H9 (cell line): ENCODE results near the gene RAD23B. TPM values are rescaled to one million over a fixed set of nuclear protein-coding genes. Genes with fewer than 3 reads are reported as not detected.

ENCODE experiments used
- DNase-seq: peaks from one replicate; pipeline ENCODE4 v3.0.0-alpha.2; 2017
- H2AFZ ChIP-seq: one replicate; pipeline ENCODE4 v1.6.1; 2013; ENCODE audit warnings: mild to moderate bottlenecking, low read length, control low read depth, moderate library complexity
- H2AK5ac ChIP-seq: 2 replicates; pipeline ENCODE4 v1.6.1; 2013; ENCODE audit warnings: low read length, control low read depth, mixed read lengths; ENCODE audit not compliant: insufficient read length
- H2BK120ac ChIP-seq: one replicate; pipeline ENCODE4 v1.6.1; 2013; ENCODE audit warnings: low read depth, mild to moderate bottlenecking, low read length, control low read depth, inconsistent platforms; ENCODE audit not compliant: poor library complexity, severe bottlenecking
- H2BK12ac ChIP-seq: 2 replicates; pipeline ENCODE4 v1.6.1; 2013; ENCODE audit warnings: low read length, control low read depth, mixed read lengths, low read depth; ENCODE audit not compliant: insufficient read length
- H2BK15ac ChIP-seq: 2 replicates; pipeline ENCODE4 v1.6.1; 2013; ENCODE audit warnings: low read depth, low read length, control low read depth
- H2BK20ac ChIP-seq: one replicate; pipeline ENCODE4 v1.6.1; 2013; ENCODE audit warnings: low read depth, mild to moderate bottlenecking, low read length, control low read depth, inconsistent platforms; ENCODE audit not compliant: poor library complexity, severe bottlenecking
- H2BK5ac ChIP-seq: 2 replicates; pipeline ENCODE4 v1.6.1; 2013; ENCODE audit warnings: low read length, control low read depth, mixed read lengths; ENCODE audit not compliant: insufficient read length
- H3K14ac ChIP-seq: 2 replicates; pipeline ENCODE4 v1.6.1; 2013; ENCODE audit warnings: low read length, control low read depth; ENCODE audit not compliant: insufficient read depth
- H3K18ac ChIP-seq: 2 replicates; pipeline ENCODE4 v1.6.1; 2013; ENCODE audit warnings: low read depth, mild to moderate bottlenecking, mixed read lengths, low read length, control low read depth; ENCODE audit not compliant: insufficient read length
- H3K23ac ChIP-seq: 2 replicates; pipeline ENCODE4 v1.6.1; 2013; ENCODE audit warnings: low read length, control low read depth, mixed read lengths, low read depth; ENCODE audit not compliant: insufficient read length
- H3K23me2 ChIP-seq: 2 replicates; pipeline ENCODE4 v1.6.1; 2013; ENCODE audit warnings: low read depth, mild to moderate bottlenecking, mixed read lengths, low read length, control low read depth; ENCODE audit not compliant: insufficient read length, poor library complexity, severe bottlenecking
- H3K27ac ChIP-seq: 2 replicates; pipeline ENCODE4 v1.5.1; 2013; ENCODE audit warnings: low read length, control low read depth, mixed read lengths, low read depth; ENCODE audit not compliant: insufficient read length
- H3K27me3 ChIP-seq: 2 replicates; pipeline ENCODE4 v1.6.1; 2013; ENCODE audit warnings: low read length, control low read depth, inconsistent platforms; ENCODE audit not compliant: insufficient read depth
- H3K4ac ChIP-seq: 2 replicates; pipeline ENCODE4 v1.6.1; 2013; ENCODE audit warnings: low read depth, mild to moderate bottlenecking, control low read depth, inconsistent platforms, low read length, moderate library complexity
- H3K4me1 ChIP-seq: 2 replicates; pipeline ENCODE4 v1.6.1; 2013; ENCODE audit warnings: low read length, control low read depth, inconsistent platforms; ENCODE audit not compliant: insufficient read depth
- H3K4me2 ChIP-seq: 2 replicates; pipeline ENCODE4 v1.6.1; 2013; ENCODE audit warnings: low read length, control low read depth, mixed read lengths; ENCODE audit not compliant: insufficient read length, insufficient read depth
- H3K56ac ChIP-seq: 2 replicates; pipeline ENCODE4 v1.6.1; 2013; ENCODE audit warnings: low read depth, mild to moderate bottlenecking, mixed read lengths, low read length, control low read depth; ENCODE audit not compliant: insufficient read length
- H3K79me1 ChIP-seq: 2 replicates; pipeline ENCODE4 v1.6.1; 2013; ENCODE audit warnings: low read depth, mild to moderate bottlenecking, moderate library complexity, low read length, control low read depth, inconsistent platforms; ENCODE audit not compliant: insufficient read depth, poor library complexity, severe bottlenecking
- H3K79me2 ChIP-seq: 2 replicates; pipeline ENCODE4 v1.6.1; 2013; ENCODE audit warnings: low read length, control low read depth, inconsistent platforms; ENCODE audit not compliant: insufficient read depth
- H3K9ac ChIP-seq: 2 replicates; pipeline ENCODE4 v1.6.1; 2013; ENCODE audit warnings: low read length, control low read depth, mixed read lengths; ENCODE audit not compliant: insufficient read length; ENCODE audit errors: extremely low read depth
- H3K9me3 ChIP-seq: one replicate; pipeline ENCODE4 v1.6.1; 2013; ENCODE audit warnings: low read depth, low read length, inconsistent platforms; ENCODE audit not compliant: control insufficient read depth
- H3T11ph ChIP-seq: one replicate; pipeline ENCODE4 v1.6.1; 2013; ENCODE audit warnings: mild to moderate bottlenecking, low read length, control low read depth, inconsistent platforms
- H4K20me1 ChIP-seq: one replicate; pipeline ENCODE4 v1.6.1; 2013; ENCODE audit not compliant: control insufficient read depth, insufficient read length, insufficient read depth
- H4K5ac ChIP-seq: 2 replicates; pipeline ENCODE4 v1.6.1; 2013; ENCODE audit warnings: low read depth, mild to moderate bottlenecking, mixed read lengths, low read length, control low read depth; ENCODE audit not compliant: insufficient read length
- H4K8ac ChIP-seq: replicated peaks from 2 replicates; pipeline ENCODE4 v1.6.1; 2013; ENCODE audit warnings: low read length, control low read depth, mixed read lengths, low read depth; ENCODE audit not compliant: insufficient read length
- H4K91ac ChIP-seq: 2 replicates; pipeline ENCODE4 v1.6.1; 2013; ENCODE audit warnings: low read depth, mild to moderate bottlenecking, moderate library complexity, mixed read lengths, low read length, control low read depth; ENCODE audit not compliant: insufficient read length
- H3K27ac Mint-ChIP-seq, 3 experiments: 2 replicates in 2 of 3; 3 replicates in 1 of 3; pipeline ENCODE4 v1.8.0; 2020 to 2021; ENCODE audit warnings: mixed read lengths in 3 of 3, mild to moderate bottlenecking in 1 of 3, moderate library complexity in 1 of 3
- H3K27me3 Mint-ChIP-seq: 2 replicates; pipeline ENCODE4 v1.8.0; 2021; ENCODE audit warnings: low read depth, mild to moderate bottlenecking, moderate library complexity, mixed read lengths
- H3K36me3 Mint-ChIP-seq, 3 experiments: 2 replicates in 2 of 3; 3 replicates in 1 of 3; pipeline ENCODE4 v1.8.0; 2020 to 2021; ENCODE audit warnings: low read depth in 3 of 3, mixed read lengths in 3 of 3; ENCODE audit not compliant: insufficient read depth in 1 of 3
- H3K4me1 Mint-ChIP-seq, 2 experiments: 2 replicates each; pipeline ENCODE4 v1.8.0; 2020; ENCODE audit warnings: mixed read lengths in 2 of 2
- H3K4me3 Mint-ChIP-seq, 2 experiments: 2 replicates in 1 of 2; 3 replicates in 1 of 2; pipeline ENCODE4 v1.8.0; 2020 to 2021; ENCODE audit warnings: mild to moderate bottlenecking in 2 of 2, mixed read lengths in 2 of 2, moderate library complexity in 1 of 2
- H3K9me3 Mint-ChIP-seq, 2 experiments: 2 replicates in 1 of 2; 3 replicates in 1 of 2; pipeline ENCODE4 v1.8.0; 2020; ENCODE audit warnings: mild to moderate bottlenecking in 2 of 2, mixed read lengths in 2 of 2, moderate library complexity in 1 of 2
- WGBS: extraction: QIAGEN DNeasy Blood & Tissue Kit; methylation state at CpG from one replicate; pipeline ENCODE4 v1.1.7; 2013; ENCODE audit warnings: missing lambda C conversion rate, low lambda C conversion rate, mixed read lengths; ENCODE audit not compliant: insufficient read length; ENCODE audit errors: extremely low coverage; 5-methylcytosine and 5-hydroxymethylcytosine counted together
- total RNA-seq: library from RNA; stranded (reverse); gene quantifications from 2 replicates; pipeline ENCODE4 v1.2.1, GENCODE V29; 2021
- TF ChIP-seq, protein P1 (sequence below): fragments of 200-600 bp; sonication (generic); conservative IDR thresholded peaks from 3 replicates; pipeline ENCODE4 v1.8.0; 2021; ENCODE audit warnings: antibody characterized with exemption, mild to moderate bottlenecking

RAD23B gene
- total RNA-seq, 1 experiment from 2014 or later, result 154 TPM

DNA sequence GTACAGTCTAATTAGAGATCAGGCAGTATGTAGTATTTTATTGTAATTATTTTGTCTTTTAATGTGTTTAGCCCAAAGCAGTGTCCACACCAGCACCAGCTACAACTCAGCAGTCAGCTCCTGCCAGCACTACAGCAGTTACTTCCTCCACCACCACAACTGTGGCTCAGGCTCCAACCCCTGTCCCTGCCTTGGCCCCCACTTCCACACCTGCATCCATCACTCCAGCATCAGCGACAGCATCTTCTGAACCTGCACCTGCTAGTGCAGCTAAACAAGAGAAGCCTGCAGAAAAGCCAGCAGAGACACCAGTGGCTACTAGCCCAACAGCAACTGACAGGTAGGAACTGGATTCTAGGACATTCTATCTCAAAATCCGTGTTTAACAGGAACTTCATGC is 23.2 kb downstream of the RAD23B start:
- Histone ChIP-seq H2AK5ac (no peak overlapping the region), H3K14ac (no peak overlapping the region), H3K79me2 (peaks cover 11% of the 10 kb centered on the region), H2AFZ (no peak overlapping the region), H2BK5ac (no peak overlapping the region), H3T11ph (no peak overlapping the region), H3K23me2 (no peaks in the 10 kb centered on the region), H3K4ac (no peak overlapping the region), H3K4me2 (no peak overlapping the region), H3K9ac (no peak overlapping the region), H3K9me3 (no peaks in the 10 kb centered on the region), H4K20me1 (no peaks in the 10 kb centered on the region), H3K18ac (no peak overlapping the region), H3K23ac (no peak overlapping the region), H3K27ac (no peak overlapping the region), H2BK20ac (no peak overlapping the region), H2BK15ac (no peak overlapping the region), H4K91ac (no peak overlapping the region), H2BK12ac (no peak overlapping the region), H4K5ac (no peak overlapping the region), H3K27me3 (no peaks in the 10 kb centered on the region), H3K4me1 (no peaks in the 10 kb centered on the region), H4K8ac (no peak overlapping the region), H3K56ac (no peak overlapping the region), H3K79me1 (peaks cover 6% of the 10 kb centered on the region), H2BK120ac (no peak overlapping the region)
- no CpG with 5 or more reads among the region's 2 CpGs for WGBS
- Mint-ChIP-seq H3K27me3 (no peaks in the 10 kb centered on the region), H3K36me3 (peaks cover 24 to 77% (median 74%) of the 10 kb centered on the region in 3 experiments; a peak in 6 of 7 replicates), H3K4me1 (no peaks in the 10 kb centered on the region), H3K27ac (no peak overlapping the region; a peak in 1 of 7 replicates), H3K4me3 (no peak overlapping the region), H3K9me3 (no peaks in the 10 kb centered on the region)
- TF ChIP-seq, protein P1, sequence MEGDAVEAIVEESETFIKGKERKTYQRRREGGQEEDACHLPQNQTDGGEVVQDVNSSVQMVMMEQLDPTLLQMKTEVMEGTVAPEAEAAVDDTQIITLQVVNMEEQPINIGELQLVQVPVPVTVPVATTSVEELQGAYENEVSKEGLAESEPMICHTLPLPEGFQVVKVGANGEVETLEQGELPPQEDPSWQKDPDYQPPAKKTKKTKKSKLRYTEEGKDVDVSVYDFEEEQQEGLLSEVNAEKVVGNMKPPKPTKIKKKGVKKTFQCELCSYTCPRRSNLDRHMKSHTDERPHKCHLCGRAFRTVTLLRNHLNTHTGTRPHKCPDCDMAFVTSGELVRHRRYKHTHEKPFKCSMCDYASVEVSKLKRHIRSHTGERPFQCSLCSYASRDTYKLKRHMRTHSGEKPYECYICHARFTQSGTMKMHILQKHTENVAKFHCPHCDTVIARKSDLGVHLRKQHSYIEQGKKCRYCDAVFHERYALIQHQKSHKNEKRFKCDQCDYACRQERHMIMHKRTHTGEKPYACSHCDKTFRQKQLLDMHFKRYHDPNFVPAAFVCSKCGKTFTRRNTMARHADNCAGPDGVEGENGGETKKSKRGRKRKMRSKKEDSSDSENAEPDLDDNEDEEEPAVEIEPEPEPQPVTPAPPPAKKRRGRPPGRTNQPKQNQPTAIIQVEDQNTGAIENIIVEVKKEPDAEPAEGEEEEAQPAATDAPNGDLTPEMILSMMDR, result no peak
- DNase-seq, result no peak
